HFF-Myc (cell line): ENCODE data around the gene PPRC1.

Experiments
- DNase-seq: peaks from one replicate; pipeline ENCODE4 v3.0.0-alpha.2; 2011; ENCODE audit warnings: low read depth; ENCODE audit errors: extremely low read depth
- H3K4me3 ChIP-seq: replicated peaks from 2 replicates; pipeline ENCODE4 v1.5.1; 2011; ENCODE audit warnings: low read depth, mild to moderate bottlenecking, control low read depth, low read length
- TF ChIP-seq, protein P1 (sequence below): IDR thresholded peaks from 2 replicates; pipeline ENCODE4 v1.5.1; 2012; ENCODE audit warnings: mild to moderate bottlenecking, low read depth, low read length, control low read depth; ENCODE audit errors: missing control alignments

The PPRC1 gene

DNA sequence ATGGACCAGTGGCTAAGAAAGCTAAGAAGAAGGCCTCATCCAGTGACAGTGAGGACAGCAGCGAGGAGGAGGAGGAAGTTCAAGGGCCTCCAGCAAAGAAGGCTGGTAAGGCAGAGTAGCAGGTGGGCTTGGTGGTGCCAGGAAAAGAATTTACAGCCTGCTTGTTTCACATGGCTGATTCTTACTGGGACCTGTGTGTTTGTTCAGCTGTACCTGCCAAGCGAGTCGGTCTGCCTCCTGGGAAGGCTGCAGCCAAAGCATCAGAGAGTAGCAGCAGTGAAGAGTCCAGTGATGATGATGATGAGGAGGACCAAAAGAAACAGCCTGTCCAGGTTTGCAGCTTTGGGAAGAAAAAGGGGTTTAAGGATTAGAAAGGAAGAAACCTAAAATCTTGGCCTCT, 24.4 kb downstream of the PPRC1 start:
- H3K4me3 ChIP-seq = no peak overlapping the region
- TF ChIP-seq, protein P1, sequence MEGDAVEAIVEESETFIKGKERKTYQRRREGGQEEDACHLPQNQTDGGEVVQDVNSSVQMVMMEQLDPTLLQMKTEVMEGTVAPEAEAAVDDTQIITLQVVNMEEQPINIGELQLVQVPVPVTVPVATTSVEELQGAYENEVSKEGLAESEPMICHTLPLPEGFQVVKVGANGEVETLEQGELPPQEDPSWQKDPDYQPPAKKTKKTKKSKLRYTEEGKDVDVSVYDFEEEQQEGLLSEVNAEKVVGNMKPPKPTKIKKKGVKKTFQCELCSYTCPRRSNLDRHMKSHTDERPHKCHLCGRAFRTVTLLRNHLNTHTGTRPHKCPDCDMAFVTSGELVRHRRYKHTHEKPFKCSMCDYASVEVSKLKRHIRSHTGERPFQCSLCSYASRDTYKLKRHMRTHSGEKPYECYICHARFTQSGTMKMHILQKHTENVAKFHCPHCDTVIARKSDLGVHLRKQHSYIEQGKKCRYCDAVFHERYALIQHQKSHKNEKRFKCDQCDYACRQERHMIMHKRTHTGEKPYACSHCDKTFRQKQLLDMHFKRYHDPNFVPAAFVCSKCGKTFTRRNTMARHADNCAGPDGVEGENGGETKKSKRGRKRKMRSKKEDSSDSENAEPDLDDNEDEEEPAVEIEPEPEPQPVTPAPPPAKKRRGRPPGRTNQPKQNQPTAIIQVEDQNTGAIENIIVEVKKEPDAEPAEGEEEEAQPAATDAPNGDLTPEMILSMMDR = no peak
- DNase-seq = no peak

DNA sequence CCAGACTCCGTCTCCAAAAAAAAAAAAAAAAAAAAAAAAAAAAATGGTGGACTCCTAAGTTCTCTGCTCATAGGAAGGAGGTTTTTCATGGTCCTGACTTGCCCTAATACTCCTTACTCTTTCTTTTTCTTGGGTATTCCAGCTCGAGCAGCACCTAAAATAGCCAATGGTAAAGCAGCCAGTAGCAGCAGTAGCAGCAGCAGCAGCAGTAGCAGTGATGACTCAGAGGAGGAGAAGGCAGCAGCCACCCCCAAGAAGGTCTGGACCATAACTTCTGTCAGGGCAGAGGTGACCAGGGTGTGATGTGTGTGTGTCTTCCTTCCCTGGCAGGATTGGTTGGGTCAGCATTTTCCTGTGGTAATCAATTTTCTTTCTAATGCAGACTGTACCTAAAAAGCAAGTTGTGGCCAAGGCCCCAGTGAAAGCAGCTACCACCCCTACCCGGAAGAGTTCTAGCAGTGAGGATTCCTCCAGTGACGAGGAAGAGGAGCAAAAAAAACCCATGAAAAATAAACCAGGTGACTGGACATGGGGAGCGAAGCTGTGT, 26.3 kb downstream of the PPRC1 start:
- DNase-seq = no peak
- TF ChIP-seq, protein P1 = no peak
- no peak overlapping the region for H3K4me3 ChIP-seq

DNA sequence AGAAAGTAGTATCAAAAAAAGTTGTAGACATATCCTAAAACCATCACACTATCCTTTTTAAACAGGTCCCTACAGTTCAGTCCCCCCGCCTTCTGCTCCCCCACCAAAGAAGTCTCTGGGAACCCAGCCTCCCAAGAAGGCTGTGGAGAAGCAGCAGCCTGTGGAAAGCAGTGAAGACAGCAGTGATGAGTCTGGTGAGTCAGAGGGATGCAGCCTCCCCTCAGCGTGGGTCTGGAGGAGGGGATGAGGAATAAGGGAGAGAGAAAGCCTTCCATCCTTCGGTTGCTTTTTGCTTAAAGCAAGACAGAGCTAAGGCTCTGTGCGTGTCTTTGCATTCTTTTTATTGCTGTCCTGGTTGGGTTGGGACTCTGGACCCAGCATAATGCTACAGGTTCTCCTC, 27.0 kb downstream of the PPRC1 start:
- TF ChIP-seq, protein P1 = no peak

DNA sequence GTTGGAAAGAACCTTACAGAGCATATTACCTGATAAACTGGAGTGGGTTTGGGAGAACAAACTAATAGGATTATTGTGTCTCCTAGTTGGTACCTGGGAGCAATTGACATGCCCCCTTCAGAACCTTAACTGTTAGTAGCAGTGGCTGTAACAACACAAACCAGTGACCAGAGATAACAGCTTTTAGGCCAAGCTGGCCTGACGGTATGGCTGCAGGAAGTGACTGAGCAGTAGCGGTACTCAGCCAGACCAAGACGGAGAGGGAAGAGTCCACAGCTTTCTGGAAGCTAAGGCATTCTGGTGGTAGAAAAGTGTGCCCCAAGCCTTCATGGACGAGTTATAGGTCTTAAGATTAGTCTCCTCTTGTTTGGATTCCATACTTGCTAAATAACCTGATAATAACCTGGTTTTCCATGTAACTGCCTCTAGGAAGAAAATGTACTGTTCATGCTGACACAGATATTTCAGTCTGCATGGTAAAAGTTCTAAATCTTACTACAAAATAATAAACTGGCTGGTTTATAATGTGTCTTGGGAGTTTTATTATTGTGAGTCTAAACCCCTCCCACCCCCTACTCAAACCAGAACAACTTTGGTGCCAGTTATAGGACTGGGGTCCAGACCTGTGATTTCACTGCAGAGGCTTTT, 30.6 kb downstream of the PPRC1 start:
- DNase-seq = no peak
- TF ChIP-seq, protein P1 = no peak
- no peak overlapping the region for H3K4me3 ChIP-seq

More for the DNA sequence above, 27.0 kb downstream of the PPRC1 start:
- DNase-seq = no peak
- H3K4me3 ChIP-seq = no peak overlapping the region

DNA sequence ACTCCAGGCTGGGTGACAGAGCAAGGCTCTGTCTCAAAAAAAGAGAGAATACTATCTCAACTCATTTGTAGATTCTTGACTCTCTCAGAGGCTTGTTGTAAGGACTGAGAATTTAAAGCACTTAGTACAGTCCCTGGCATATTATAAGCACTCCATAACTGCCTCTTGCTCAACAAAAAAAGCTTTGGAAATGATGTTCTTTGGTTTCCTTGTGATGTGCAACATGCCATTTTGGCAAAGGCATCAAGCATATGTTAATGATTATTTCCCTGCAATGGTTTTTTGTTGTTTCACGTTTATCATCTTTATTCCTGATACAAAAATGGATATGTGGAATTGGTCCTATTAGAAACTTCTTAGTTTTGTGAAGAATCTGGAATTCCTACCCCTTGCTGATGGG, 35.0 kb downstream of the PPRC1 start:
- no peak for DNase-seq
- TF ChIP-seq, protein P1 = no peak
- no peak overlapping the region for H3K4me3 ChIP-seq

DNA sequence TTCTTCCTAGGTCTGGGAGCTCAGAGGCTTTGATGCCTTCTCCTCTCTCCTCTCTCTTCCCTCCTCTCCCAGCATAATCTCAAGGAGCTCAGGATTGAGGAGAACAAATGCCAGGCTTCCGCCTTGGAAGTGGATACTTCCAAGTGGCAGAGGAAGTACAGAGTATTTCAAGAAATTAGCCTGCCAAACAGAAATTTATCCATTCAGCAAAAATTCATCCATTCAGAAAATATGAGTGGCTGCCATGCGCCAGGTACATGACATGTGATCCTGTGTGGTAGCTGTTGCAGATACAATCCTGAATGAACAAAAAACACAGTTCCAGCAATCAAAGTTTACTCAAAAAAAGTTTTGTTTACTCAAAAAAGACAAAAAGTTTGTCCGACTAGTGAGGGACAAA, 37.8 kb downstream of the PPRC1 start:
- DNase-seq = no peak
- TF ChIP-seq, protein P1 = no peak
- H3K4me3 ChIP-seq = no peak overlapping the region

DNA sequence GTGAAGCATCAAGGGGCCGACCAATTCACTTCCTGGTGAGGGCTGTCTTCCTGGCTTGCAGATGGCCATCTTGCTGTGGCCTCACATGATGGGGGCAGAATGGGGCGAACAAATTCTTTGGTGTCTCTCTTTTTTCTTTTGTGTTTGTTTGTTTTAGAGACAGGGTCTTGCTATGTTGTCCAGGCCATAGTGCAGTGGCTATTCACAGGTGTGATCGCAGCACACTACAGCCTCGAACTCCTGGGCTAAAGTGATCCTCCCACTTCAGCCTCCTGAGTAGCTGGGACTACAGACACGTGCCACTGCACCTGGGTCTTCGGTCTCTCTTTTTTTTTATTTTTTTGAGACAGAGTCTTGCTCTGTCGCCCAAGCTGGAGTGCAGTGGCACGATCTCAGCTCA, 39.4 kb downstream of the PPRC1 start:
- no peak overlapping the region for H3K4me3 ChIP-seq
- TF ChIP-seq, protein P1 = no peak
- no peak for DNase-seq
